ENCODE data around the gene ZNF35.

GRCh38 chr3:44628716-44629115 is 19.8 kb upstream of the ZNF35 start:
- TF ChIP-seq REST (IDR thresholded peaks at IDR 0.05; ENCODE audit: low read depth), result no peak
- TF ChIP-seq YY1 (IDR thresholded peaks at IDR 0.05; ENCODE audit: low read depth), result no peak
- TF ChIP-seq RAD21 (IDR thresholded peaks at IDR 0.05; ENCODE audit: low read depth), result no peak
- TF ChIP-seq ZBTB7A (IDR thresholded peaks at IDR 0.05; ENCODE audit: low read depth), result no peak
- TF ChIP-seq EP300 (IDR thresholded peaks at IDR 0.05; ENCODE audit: borderline replicate concordance), result no peak
